Adrenal gland (tissue), 5 donors: ENCODE measurements around the gene MKI67.

Experiments
- CTCF ChIP-seq, 6 experiments: fragments of 450-650 bp in 4 of 6; fragments of 200-600 bp in 2 of 6; sonication (generic) in 1 of 6; IDR thresholded peaks; 1 replicate in 5 of 6; 2 replicates in 1 of 6; pipeline versions ENCODE4 v1.5.1 to v1.8.0; 2016 to 2021; ENCODE audit warnings: antibody characterized with exemption in 6 of 6, mild to moderate bottlenecking in 2 of 6, moderate library complexity in 1 of 6
- POLR2A ChIP-seq, 2 donors: fragments of 450-650 bp; IDR thresholded peaks; one replicate each; pipeline ENCODE4 v1.6.1; 2017; ENCODE audit warnings: antibody characterized with exemption in 2 of 2, mild to moderate bottlenecking in 2 of 2, moderate library complexity in 1 of 2
- donor health status: DM: no; HTN: no; CAD: no.

- TF ChIP-seq CTCF (IDR thresholded peaks at IDR 0.05) (no peak), POLR2A (IDR thresholded peaks at IDR 0.05) (no peak)
Observed at GRCh38 chr10:128051548-128051947, 74.7 kb downstream of the MKI67 start.
